Measurements from ENCODE around the gene ATP6V0D1.

The ATP6V0D1 gene

GRCh38 chr16:67462279-67462655, 18.7 kb downstream of the ATP6V0D1 start:
- no peak for DNase-seq

GRCh38 chr16:67461600-67462278, 19.2 kb downstream of the ATP6V0D1 start:
- no peak for DNase-seq

GRCh38 chr16:67460961-67461360, 20.0 kb downstream of the ATP6V0D1 start:
- no peak for DNase-seq

GRCh38 chr16:67460168-67460567, 20.8 kb downstream of the ATP6V0D1 start:
- no peak for DNase-seq

DNA sequence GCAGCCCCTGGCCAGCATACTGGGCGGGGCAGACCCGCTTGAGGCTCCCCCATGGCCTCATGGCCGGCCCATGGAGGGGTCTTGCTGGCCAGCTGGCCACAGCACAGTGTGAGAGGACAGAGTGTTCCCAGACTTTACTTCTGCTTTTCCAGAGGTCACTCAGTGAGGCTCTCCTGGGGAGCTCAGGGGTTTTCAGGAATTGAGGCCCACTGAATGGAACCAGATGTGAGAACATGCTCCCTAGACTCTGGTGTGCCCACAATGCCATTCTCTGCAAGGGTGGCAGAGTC, 21.2 kb downstream of the ATP6V0D1 start:
- no peak for DNase-seq

DNA sequence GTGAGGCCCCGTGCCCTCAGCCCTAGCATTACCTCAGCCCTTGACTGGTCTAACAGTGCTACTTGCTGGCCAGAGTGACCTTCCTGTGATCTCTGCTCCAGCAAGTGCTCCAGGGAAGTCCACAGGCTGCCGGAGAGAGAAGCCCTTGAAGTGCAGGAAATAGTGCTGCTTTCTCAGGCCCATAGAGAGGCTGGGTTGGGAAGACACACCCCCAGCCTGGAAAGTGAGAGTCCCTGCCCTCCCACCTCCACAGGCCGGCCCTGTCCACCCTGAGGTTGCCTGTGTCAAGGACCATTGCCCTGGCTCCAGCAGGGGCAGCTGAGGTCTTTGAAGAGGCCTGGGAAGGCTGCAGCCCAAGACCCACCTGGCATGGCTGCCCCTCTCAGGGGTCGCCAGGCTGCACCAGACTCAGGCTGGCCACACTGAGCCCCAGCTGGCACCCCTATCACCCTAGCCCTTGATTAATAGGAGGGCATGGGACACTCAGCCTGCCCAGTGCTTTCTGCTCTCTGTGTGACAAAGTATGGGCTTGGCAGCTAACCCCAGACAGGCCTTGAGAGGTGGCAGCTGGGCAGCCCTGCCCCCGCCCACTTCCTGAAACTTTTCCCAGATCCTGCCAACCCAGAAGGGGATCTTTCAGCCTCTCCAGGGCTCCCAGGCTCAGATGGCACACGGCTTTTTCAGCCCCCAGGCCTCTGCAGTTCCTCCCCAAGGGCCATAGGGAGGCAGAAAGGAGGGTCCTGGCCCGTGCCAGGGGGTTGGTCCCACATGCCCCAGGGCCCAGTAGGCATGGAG, 21.7 kb downstream of the ATP6V0D1 start:
- no peak for DNase-seq

DNA sequence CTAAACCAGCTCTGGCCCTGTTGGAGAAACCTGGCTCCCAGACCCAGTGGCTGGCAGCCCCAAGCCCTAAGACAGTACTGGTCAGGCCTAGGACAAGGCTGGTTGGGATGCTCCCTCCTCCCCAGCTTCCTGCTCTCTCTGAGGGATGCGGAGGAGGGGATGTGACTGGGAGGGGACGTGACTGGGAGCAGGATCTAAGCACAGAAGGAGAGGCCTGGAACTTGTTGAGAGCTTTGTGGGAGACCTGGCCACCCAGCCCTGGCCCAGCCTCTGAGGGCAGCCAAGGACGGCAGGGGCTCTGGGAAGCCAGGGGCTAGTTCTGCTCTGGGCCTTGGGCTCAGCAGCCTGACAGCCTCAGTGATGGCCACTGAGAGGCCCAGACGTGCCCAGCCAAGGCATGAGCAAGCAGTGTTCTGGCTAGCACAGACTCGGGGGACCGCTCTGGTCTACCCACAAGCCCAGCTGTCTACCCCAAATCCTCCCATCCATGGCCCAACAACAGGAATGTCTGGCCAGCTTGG, 22.8 kb downstream of the ATP6V0D1 start:
- DNase-seq, result no peak

GRCh38 chr16:67457611-67458010, 23.3 kb downstream of the ATP6V0D1 start:
- DNase-seq, result no peak

DNA sequence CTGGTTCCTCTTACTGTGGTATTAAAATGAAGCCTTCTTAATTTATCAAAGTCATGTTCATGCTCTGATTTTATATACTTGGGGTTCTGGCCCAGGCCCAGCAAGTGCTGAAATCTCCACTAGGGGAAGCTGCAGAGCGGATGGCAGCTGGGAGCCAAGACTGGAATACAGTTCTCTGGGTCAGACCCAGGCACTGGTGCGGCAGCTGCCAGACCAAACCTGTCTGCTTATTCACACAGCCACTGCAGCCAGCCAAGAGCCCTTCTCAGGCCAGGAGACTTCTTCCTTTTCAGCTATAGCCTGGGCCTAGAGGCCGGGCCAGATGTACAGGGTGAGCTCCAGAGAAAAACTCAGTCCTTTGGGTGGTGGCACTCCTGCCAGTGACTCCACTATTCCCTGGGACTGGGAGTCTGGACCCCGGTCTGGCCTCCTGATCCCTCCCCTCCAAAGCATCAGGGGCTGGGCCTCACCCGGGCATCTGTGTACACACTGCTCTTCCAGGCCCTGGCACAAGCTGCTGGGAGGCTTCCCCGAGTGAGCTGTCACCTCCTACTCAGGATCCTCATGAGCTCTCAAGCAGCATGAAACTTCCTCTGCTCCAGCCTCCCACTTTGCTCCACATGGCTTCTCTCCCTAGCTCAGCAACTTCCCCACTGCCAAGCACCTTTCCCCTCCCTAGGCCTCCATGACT, 24.4 kb downstream of the ATP6V0D1 start:
- peak; percentile 18 to 30 for DNase-seq

GRCh38 chr16:67454852-67455251, 26.1 kb downstream of the ATP6V0D1 start:
- no peak for DNase-seq

- DNase-seq, result no peak
These were observed 26.9 kb downstream of the ATP6V0D1 start for GRCh38 chr16:67454104-67454503.

DNA sequence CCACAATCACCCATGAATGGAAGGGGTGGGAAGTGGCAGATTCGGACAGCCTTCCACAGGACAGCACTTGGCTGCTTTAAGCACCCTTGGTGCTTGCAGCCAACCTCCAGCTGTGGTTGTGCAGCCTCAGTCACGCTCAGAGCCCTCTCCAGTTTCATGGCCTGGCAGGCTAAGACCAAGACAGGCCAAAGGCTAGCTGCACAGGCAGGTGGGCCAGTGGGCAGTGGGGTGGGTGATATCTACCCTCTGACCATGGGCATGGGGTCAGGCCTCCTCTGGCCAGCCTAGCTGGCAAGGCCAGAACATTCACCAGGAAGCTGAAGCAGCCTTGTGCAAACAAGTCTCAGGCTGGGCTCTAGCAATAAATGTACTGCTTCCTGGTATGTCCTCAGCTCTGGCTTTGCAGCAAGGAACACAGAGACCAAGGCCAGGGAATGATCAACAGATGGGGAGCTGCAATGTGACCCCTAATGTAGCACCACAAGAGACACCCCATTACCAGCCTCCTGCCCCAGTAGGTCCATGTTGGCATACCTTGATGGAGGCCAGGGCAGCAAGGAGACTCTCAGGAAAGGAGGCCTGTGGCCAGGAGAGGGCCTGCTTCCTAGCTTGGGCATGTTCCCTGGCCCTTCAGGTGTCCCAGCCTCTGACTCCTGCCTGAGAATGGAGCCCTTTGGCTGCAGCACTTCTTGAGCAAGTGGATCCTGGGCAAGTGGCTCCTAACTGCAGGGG, 29.1 kb downstream of the ATP6V0D1 start:
- DNase-seq, result no peak

- DNase-seq, result no peak
These were observed 29.8 kb downstream of the ATP6V0D1 start for GRCh38 chr16:67451061-67451703.

DNA sequence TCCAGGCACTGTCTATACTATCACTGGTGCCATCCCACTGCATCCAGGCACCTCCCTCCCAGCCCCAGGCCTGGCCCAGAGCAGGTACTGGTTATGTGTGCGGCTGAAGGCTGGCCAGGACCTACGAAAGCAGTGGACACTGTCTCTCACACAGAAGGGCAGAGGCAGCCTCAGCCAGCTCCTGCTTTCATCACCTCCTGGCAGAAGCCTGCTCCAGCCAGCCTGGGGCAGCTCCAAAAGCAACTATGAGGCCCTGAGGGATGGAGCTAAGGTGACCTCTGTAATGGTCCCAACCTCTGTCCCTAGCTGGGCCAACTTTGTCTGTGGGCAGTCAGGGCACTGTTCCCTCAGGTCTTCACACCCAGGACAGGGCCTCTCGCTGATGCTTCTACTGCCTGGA, 31.2 kb downstream of the ATP6V0D1 start:
- DNase-seq, result no peak

DNA sequence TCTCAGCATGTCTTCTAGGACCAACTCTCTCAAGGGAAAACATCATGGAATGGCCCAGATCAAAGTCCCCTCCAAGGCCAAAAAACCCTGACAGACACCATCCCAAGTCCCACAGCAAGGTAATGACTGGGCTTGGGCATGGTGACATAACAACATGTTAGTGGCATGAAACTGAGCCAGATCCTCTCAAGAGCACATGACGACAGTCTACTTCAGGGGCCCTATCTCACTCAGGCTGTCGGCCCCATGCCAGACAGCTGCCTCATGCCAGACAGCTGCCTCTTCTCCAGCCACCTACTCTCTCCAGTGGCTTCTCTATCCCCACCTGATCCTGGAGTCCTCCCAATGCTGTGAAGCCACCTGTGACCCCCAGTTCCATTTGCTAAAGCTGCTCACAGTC, 31.6 kb downstream of the ATP6V0D1 start:
- DNase-seq, result no peak

DNA sequence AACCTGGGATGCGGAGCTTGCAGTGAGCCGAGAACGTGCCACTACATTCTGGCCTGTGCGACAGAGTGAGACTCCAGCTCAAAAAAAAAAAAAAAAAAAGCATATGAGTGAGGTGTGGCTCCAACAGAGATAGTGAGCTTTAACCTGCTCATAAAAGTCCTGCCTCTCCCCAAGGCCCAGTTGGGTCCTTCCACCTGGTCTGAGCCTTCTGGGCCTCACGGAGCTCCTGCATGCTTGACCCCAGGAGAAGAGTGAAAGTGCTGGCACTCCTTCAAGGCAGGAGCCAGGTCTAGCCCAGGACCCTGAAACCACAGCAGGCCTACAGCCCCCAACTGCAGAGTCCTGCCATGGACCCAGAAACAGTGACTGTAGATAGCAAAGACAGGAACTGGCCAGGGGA, 32.4 kb downstream of the ATP6V0D1 start:
- DNase-seq, result no peak

DNA sequence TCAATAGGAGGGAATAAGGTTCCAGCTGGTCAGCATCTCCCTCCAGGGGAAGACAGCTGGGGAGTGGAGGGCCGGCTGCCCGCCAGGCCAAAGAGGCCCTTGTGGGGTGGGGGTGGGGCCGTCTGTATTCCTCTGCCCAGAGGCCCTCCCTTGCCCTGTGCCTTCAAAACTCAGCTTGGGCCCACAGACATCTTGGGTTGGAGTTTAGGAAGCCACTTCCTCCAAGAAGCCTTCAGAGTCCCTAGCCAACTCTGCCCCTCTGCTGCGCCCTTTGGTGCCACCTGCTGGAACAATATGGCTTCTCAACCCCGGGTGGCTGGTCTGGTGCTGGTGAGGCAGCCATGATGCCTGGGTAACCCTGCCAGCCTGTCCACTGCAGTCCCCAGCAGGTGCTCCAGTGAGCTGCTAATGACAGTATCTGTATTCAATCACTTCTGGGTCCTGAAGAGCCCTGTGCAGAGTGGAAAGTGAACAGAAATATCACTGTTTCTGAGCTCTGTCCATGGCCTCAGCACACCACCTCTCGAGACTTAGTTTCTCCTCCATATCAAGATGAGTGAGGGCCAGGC, 33.4 kb downstream of the ATP6V0D1 start:
- peak in 1 of 2 donors; percentile 24 for DNase-seq

- no peak for DNase-seq
These were observed 33.9 kb downstream of the ATP6V0D1 start for GRCh38 chr16:67446968-67447507.

DNA sequence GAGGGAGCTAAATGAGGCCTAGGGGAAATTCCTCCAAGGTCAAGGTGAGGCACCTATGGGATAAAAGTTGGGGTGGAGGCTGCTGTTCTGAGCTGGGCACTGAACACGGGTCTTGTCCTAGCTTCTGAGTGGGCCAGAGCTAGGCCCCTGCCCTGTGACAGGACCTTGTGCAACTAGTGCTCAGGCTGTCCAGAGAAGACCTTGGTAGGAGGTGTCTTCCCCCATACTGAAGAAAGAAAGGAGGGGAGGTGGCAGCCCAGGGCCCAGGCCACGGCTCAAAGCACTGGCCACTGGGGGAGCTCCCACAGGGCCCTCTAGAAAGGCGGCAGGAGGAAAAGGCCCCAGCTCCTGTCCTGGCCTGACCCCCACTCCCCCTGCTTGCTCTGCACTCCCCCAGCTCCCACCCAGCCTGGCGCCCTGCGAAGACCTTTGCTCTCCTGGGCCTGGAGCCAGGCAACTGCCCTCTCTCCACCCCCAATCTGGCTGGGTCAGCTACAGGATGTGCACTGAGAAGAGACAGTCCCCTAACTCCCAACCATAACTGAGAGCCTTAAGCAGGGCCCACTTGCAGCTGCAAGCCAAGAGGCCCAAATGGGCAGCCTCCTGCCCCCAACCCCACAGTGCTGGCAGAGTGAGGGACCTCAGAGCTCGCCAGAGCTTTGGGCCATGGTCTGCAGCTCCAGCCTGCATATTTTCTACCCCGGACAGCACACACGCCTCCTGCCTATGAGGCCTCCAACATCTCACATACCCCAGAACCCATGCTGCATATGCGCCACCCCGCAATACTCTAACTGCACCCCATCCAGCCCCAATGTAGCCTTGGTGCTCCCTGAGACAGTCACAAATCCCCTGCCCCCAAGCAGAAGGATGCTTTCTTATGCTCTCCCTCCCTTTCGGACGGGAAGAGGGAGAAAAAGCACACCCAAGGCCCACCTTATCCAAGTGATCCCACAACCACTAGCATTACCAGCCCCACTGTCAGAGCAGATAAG, 34.7 kb downstream of the ATP6V0D1 start:
- no peak for DNase-seq

DNA sequence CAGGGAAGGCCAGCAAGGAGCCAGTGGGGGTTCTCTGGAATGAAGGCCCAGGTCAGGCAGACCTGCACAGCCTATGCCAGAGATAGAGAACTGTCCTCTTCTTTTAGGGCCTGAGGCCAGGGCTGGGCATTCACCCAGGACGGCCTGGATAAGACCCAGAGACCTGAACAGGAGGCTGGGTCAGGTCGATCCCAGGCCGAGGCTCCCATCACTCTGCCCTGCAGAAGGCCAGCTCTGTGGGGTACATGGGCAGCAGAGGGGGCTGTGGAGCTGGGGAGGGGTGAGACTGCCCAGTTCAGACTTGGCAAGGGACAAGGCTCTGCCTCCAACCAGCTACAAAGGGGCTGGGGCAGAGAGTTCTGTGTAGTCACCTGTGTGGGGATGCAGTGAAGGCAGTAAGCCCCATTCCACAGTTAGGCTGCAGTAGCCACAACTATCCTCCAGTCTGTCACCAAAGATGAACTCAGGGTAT, 35.5 kb downstream of the ATP6V0D1 start:
- no peak for DNase-seq

GRCh38 chr16:67445126-67445426, 35.9 kb downstream of the ATP6V0D1 start:
- DNase-seq, result no peak
